GM04503 (cell line): ENCODE results near the gene PEX14.

ENCODE experiments used
- DNase-seq: peaks from one replicate; pipeline ENCODE4 v3.0.0-alpha.2; 2012; ENCODE audit warnings: low read depth

Gene PEX14

GRCh38 chr1:10620776-10621175 is 146.0 kb downstream of the PEX14 start:
- DNase-seq = no peak

- no peak for DNase-seq
Measured at GRCh38 chr1:10621906-10622305, 147.2 kb downstream of the PEX14 start.

DNA sequence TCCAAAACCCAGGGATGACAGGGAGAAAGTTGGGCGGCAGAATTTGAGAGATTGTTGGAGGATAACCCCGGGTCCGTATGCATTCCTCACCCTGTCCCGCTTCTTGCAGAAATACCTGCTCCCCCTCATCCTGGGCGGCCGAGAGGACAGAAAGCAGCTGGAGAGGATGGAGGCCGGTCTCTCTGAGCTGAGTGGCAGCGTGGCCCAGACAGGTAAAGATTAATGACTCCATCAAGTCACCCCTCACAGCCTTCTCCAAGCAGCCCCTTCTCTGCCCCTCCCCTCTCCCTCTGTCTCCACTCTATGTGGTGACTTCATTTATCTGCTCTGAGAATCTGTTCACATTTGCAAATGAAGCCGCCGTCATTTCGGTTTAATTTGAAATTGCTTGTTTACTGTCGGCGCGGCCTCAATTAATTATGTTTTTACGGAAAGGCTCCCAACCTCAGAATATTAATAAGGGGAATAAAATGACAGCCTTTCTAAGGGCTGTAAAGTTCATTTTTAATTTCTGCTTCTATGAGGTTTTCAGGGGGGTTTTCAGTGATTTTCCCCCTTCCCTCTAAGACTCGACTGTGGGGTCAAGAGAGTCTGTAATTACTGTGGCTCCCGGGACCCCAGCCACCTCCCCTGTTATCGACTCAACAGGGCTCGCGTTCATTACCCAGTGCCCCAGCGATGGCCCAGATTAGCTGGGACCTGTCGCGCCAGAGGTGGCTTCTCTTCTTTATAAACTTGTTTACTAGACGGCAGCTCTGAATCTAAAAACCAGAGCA is 148.3 kb downstream of the PEX14 start:
- DNase-seq = no peak

DNA sequence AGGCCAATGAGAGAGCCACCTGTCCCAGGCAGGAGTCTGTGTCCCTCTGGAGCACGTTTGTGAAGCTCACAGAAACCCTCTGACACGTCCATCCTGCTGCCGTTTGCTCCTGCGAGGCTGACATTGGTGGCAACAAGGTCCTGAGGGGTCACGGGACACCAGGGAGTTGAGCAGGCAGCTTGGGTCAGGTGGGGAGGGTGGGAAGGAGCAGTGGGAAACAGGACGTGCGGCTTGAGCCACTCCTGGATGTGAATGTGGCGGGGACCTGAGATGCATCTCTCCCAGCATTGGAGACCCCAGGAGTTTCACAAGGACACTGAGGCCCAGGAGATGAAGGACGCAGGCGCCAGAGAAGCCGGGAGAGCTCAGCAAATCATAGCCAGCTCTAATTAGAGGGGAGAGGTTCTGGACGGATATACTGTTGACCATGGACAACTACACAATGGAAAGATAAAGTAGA is 149.0 kb downstream of the PEX14 start:
- DNase-seq = no peak

- DNase-seq = no peak
Measured at GRCh38 chr1:10624256-10625050, 149.7 kb downstream of the PEX14 start.

GRCh38 chr1:10625076-10625475 is 150.3 kb downstream of the PEX14 start:
- DNase-seq = no peak

DNA sequence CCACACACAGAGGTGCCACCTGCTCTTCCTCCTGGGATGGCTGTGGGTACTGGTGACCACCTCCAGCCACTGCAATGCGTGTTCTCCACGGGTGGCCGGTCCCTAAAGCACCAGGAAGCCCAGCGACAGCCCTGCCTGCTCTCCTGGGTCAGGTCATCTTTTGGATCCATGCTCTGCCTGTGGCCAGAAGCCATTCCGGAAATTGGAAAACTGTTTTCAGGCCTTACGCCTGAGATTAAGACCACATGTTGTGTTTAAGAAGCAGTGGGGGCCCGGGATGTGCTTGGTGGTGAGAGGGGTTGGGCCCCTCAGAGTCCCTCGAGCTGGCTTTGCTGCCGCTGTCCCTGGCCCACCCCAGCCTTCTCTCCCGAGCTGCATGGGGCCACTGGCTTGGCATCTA is 150.8 kb downstream of the PEX14 start:
- no peak for DNase-seq

DNA sequence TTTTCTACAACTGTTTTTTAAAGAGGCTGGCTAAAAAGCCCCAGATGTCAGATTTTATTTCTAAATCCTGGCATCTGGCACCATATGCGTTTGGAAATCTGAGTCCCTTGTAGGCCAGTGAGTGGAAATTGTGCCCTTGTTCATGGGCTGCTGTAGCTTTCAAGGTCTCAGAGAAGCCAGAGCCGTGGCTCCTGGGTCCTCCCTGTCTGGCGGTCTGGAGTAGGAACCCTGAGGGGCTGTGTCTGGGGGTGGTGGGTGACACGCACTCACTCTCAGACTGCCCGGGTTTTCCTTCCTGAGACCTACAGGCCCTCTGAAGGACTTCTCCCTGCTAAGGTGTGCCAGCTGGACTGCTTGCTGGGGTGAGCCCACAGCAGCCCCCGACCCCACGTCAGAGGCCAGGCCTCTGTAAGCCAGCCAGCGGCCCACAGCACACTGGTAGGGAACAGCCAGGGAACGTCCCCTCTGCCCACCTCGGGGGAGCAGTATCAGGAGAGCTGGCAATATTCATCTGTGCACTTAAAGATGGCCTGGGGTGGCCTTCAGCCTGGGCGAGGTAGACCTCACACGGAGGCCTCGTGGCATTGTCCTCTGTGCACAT is 151.5 kb downstream of the PEX14 start:
- no peak for DNase-seq

DNA sequence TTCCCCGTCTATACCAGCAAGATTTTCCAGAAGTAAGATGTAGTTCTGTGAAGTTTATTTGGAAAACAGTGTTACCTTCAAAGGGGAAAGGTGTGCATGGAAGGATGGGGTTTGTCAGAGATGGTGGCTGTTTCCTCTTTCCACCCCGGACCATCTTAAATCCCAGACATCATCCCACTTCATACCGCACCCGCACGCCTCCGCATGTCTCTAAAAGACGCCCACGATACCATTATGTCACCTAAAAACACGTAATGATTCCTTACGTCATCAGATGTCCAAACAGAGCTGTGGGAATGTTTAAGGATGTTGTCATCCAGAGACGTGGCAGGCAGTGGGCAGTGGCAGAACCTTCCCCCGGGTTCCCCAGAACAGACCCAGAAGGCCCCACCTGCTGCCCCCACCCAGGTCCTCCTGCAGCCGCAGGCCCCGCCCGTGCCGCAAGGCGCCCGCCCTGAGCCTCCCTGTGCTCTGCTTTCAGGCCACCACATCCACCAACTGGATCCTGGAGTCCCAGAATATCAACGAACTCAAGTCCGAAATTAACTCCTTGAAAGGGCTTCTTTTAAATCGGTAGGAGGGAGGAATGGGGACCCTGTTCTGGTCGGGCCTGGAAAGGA is 152.2 kb downstream of the PEX14 start:
- DNase-seq = no peak

- no peak for DNase-seq
Measured at GRCh38 chr1:10628685-10629084, 153.9 kb downstream of the PEX14 start.

- no peak for DNase-seq
Measured at GRCh38 chr1:10629091-10629815, 154.5 kb downstream of the PEX14 start.

GRCh38 chr1:10629816-10630571 is 155.2 kb downstream of the PEX14 start:
- DNase-seq = no peak

DNA sequence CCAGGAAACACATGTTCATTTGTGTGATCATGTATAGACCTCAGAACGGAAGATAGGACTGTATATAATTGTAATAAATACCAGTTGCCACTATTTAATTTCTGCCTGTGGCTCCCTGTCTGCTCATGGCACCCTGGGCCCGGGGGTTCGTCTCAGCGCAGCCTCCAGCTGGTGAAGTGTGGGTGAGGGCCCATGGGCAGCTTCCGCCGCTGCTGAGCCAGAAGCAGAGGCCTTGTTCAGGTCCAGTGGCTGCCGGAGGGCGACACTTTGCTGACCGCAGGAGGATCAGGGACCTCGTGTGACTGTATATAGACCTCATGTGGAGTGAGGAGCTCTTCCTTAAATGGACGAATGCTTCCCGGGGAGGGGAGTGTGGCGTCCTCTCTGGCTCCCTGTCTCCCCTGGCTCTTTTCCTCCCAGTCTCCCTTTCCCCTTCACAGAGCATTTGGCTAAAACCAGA is 155.9 kb downstream of the PEX14 start:
- DNase-seq = no peak

- DNase-seq = no peak
Measured at GRCh38 chr1:10631121-10631810, 156.5 kb downstream of the PEX14 start.

- DNase-seq = no peak
Measured at GRCh38 chr1:10631811-10632593, 157.3 kb downstream of the PEX14 start.

- no peak for DNase-seq
Measured at GRCh38 chr1:10632691-10633090, 157.9 kb downstream of the PEX14 start.

- DNase-seq = no peak
Measured at GRCh38 chr1:10633416-10633815, 158.7 kb downstream of the PEX14 start.

- DNase-seq = no peak
Measured at GRCh38 chr1:10634075-10634427, 159.3 kb downstream of the PEX14 start.

GRCh38 chr1:10634428-10635084 is 159.8 kb downstream of the PEX14 start:
- DNase-seq = peak; percentile 10
